Uterus (tissue), 4 donors: ENCODE data around the gene KRTAP5-7. TPM values are rescaled to one million over a fixed set of nuclear protein-coding genes. Genes with fewer than 3 reads are reported as not detected.

Source experiments
- DNase-seq, 2 donors: peaks; one replicate each; pipeline ENCODE4 v3.0.0-alpha.2; 2019 to 2020
- H3K27ac ChIP-seq, 2 donors: fragments of 200-600 bp; sonication (generic); 1 replicate in 1 of 2; 2 replicates in 1 of 2; pipeline ENCODE4 v1.5.1; 2016 to 2018
- H3K27me3 ChIP-seq, 2 donors: fragments of 200-600 bp; sonication (generic); one replicate each; pipeline ENCODE4 v1.5.1; 2018 to 2019; ENCODE audit warnings: control low read depth in 1 of 2
- H3K36me3 ChIP-seq, 2 donors: fragments of 200-600 bp; sonication (generic); one replicate each; pipeline ENCODE4 v1.5.1; 2019; ENCODE audit warnings: control low read depth in 1 of 2
- H3K4me1 ChIP-seq, 2 donors: fragments of 200-600 bp; sonication (generic); one replicate each; pipeline ENCODE4 v1.5.1; 2018 to 2019; ENCODE audit warnings: control low read depth in 1 of 2
- H3K4me3 ChIP-seq, 2 donors: fragments of 200-600 bp; sonication (generic); 1 replicate in 1 of 2; 2 replicates in 1 of 2; pipeline ENCODE4 v1.5.1; 2018 to 2019; ENCODE audit warnings: mild to moderate bottlenecking in 1 of 2
- H3K9me3 ChIP-seq, 2 donors: fragments of 200-600 bp; sonication (generic); one replicate each; pipeline ENCODE4 v1.5.1; 2019; ENCODE audit warnings: control low read depth in 1 of 2
- CTCF ChIP-seq, 4 experiments: fragments of 200-600 bp in 2 of 4; fragments of 450-650 bp in 2 of 4; sonication (generic) in 2 of 4; IDR thresholded peaks; one replicate each; pipeline ENCODE4 v1.5.1; 2016 to 2019; ENCODE audit warnings: antibody characterized with exemption in 4 of 4, mild to moderate bottlenecking in 2 of 4, moderate library complexity in 1 of 4
- POLR2A ChIP-seq, 2 donors: fragments of 450-650 bp; IDR thresholded peaks; one replicate each; pipeline ENCODE4 v1.6.1; 2016; ENCODE audit warnings: antibody characterized with exemption in 2 of 2, mild to moderate bottlenecking in 1 of 2, moderate library complexity in 1 of 2
- intact Hi-C: fragments of 100-400 bp; cut with DNase I; formaldehyde crosslinking; loops from one replicate; pipeline ENCODE4 v1.15.1; 2023; ENCODE audit warnings: low total_unique reads
- total RNA-seq, 4 donors: library from RNA; depleted of rRNA in 3 of 4; stranded (reverse); fragments of >200 nt in 3 of 4; gene quantifications; one replicate each; pipeline versions ENCODE4 v1.1.0 to v1.2.4, GENCODE V29; 2014 to 2023
- donor health status: DM: yes; HTN: yes; CAD: no.

KRTAP5-7 gene
- total RNA-seq, 4 donors from 2014 or later, result 0.95 TPM; not detected in 3

GRCh38 chr11:71502026-71502425 lies 25.0 kb upstream of the KRTAP5-7 start:
- H3K9me3 ChIP-seq, result peaks cover 0 to 1% of the 10 kb centered on the region in 2 donors
- TF ChIP-seq POLR2A (IDR thresholded peaks at IDR 0.05), result no peak
- TF ChIP-seq CTCF (IDR thresholded peaks at IDR 0.05), result no peak
- H3K4me1 ChIP-seq, result no peaks in the 10 kb centered on the region
- no peak for DNase-seq
- intact Hi-C loops, result no loop called here
- no peak overlapping the region for H3K27ac ChIP-seq
- H3K27me3 ChIP-seq, result no peaks in the 10 kb centered on the region
- H3K4me3 ChIP-seq, result no peak overlapping the region
- no peaks in the 10 kb centered on the region for H3K36me3 ChIP-seq

GRCh38 chr11:71502871-71503435 lies 24.1 kb upstream of the KRTAP5-7 start:
- TF ChIP-seq POLR2A (IDR thresholded peaks at IDR 0.05) (no peak), CTCF (IDR thresholded peaks at IDR 0.05) (no peak)
- H3K4me3 ChIP-seq, result no peak overlapping the region
- H3K27me3 ChIP-seq, result no peaks in the 10 kb centered on the region
- H3K4me1 ChIP-seq, result no peaks in the 10 kb centered on the region
- H3K36me3 ChIP-seq, result no peaks in the 10 kb centered on the region
- intact Hi-C loops, result no loop called here
- H3K27ac ChIP-seq, result no peak overlapping the region
- DNase-seq, result no peak
- H3K9me3 ChIP-seq, result peaks cover 0 to 4% of the 10 kb centered on the region in 2 donors

GRCh38 chr11:71504531-71504930 lies 22.5 kb upstream of the KRTAP5-7 start:
- intact Hi-C loops, result no loop called here
- no peaks in the 10 kb centered on the region for H3K27me3 ChIP-seq
- H3K4me3 ChIP-seq, result no peak overlapping the region
- DNase-seq, result no peak
- TF ChIP-seq POLR2A (IDR thresholded peaks at IDR 0.05), result no peak
- TF ChIP-seq CTCF (IDR thresholded peaks at IDR 0.05), result no peak
- H3K36me3 ChIP-seq, result no peaks in the 10 kb centered on the region
- no peak overlapping the region for H3K27ac ChIP-seq
- H3K4me1 ChIP-seq, result no peaks in the 10 kb centered on the region
- H3K9me3 ChIP-seq, result peaks cover 0 to 6% of the 10 kb centered on the region in 2 donors

- DNase-seq, result no peak
Measured at GRCh38 chr11:71505001-71505400, 22.1 kb upstream of the KRTAP5-7 start.

GRCh38 chr11:71505781-71506180 lies 21.3 kb upstream of the KRTAP5-7 start:
- intact Hi-C loops, result no loop called here
- DNase-seq, result no peak
- Histone ChIP-seq H3K27me3 (no peaks in the 10 kb centered on the region), H3K36me3 (no peaks in the 10 kb centered on the region), H3K27ac (no peak overlapping the region), H3K4me3 (no peak overlapping the region), H3K4me1 (no peaks in the 10 kb centered on the region), H3K9me3 (peaks cover 0 to 12% of the 10 kb centered on the region in 2 donors)
- TF ChIP-seq POLR2A (IDR thresholded peaks at IDR 0.05) (no peak), CTCF (IDR thresholded peaks at IDR 0.05) (no peak)

More at GRCh38 chr11:71505001-71505400, 22.1 kb upstream of the KRTAP5-7 start:
- TF ChIP-seq CTCF (IDR thresholded peaks at IDR 0.05) (no peak), POLR2A (IDR thresholded peaks at IDR 0.05) (no peak)
- intact Hi-C loops, result no loop called here
- Histone ChIP-seq H3K9me3 (peaks cover 0 to 11% of the 10 kb centered on the region in 2 donors), H3K27me3 (no peaks in the 10 kb centered on the region), H3K27ac (no peak overlapping the region), H3K4me3 (no peak overlapping the region), H3K4me1 (no peaks in the 10 kb centered on the region), H3K36me3 (no peaks in the 10 kb centered on the region)
